GM21619 (cell line): ENCODE measurements around the gene VAMP2.
A peak's percentile ranks its signal among the peaks of the same experiment; 100 is the strongest.

Source experiments
- ATAC-seq: cut with Tn5 transposase; IDR thresholded peaks from one replicate; pipeline ENCODE4 v1.9.1; 2021; ENCODE audit not compliant: unreplicated experiment

VAMP2 gene

DNA sequence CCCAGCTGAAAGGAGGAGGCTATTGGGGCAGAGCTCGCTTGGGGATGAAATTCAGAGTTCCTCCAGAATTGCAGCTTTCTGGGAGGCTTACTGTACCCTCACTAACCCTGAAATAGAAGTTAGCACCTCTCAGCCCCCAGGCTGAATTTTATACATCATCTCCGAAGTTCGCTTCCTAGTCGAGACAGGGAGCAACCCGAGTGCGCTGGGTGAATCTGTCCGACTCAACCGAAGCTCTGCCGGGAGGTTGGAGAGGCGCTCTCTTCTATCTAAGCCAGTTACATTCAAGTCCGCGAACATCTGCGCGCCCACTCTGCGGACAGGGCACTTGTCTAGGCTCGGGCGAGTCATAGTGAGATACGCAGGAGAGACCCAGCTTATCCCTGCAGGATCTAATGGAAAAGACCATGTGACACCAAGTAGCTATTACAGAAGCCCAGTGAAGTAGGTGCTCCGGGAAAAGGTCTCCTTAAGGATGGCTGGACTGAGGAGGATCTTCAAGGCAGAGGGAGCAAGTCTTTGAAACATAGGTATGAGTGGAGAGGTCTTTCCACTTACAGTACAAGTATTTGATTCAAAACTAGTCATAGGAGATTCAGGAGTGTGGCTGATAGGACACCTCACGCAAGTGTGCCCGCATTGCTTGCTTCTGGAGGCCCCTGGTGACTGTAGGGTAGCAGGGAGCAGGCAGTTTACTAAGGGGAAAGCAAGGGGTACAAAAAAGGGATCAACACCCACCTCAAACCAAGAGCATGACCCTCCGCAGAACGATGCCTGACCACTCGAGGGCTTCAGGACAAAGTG is 38.2 kb downstream of the VAMP2 start:
- ATAC-seq = no peak

GRCh38 chr17:8123695-8124349 is 38.9 kb downstream of the VAMP2 start, which contains the start of gene HES7:
HES7 (minus strand) TSS chr17:8124106; CDS start chr17:8124084, 22 bp downstream.
- ATAC-seq = no peak

DNA sequence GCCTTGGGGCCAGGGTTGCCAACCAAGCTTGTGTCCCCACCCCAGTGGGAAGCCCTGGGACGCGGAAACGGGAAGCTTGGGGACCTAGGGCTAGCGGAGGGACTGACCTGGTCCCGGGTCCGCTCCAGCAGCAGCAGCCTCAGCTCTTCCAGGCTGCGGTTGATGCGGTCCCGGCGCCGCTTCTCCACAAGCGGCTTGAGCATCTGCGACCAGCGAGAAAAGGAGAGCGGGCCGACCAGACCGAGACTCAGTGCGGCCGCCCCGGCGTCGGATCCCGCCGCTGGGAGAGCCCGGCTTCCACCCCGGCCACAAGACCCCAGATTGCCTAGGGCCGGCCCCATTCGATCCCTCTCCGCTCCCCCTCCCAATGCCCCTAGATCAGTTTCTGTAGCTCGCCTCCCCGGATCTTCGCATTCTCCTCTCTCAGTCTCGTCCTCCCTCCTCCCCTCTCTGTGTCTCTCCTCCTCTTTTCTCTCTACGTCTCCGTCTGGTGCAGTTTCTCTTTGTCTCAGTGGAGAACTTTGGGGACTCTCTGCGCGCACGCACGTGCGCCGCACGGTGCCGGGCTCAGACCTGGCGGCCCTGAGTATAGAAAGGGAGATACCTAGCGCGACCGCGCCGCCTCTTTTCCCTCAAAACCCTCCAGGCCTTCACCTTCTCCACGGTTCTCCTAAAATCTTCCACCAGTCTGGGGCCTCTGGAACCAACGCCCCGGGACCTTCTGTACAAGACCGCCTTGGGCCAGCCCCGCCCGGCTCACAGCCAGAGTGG is 39.6 kb downstream of the VAMP2 start:
- ATAC-seq = no peak

DNA sequence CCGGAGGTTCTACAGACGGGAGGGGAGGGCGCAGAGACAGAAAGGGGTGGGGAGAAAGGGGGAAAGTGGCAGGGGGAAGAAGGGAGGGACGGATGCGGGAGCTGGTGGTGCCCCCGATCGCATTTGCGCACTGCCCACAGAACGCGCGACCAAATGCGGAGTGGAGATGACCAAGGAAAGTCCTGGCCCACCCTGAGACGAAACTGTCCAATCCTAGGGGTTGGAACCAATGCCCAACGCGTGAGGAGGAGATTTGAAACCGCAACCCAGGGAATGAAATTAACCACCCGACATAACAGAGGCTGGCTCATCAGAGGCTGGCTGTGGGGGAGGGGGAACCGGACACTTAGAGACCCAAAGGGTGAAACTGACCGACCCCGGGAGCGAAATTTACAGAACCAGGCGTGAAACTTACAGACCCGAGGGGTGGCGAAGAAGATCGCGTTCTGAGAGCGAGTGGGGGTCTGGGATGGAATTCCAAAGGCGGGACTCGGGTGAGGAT is 40.3 kb downstream of the VAMP2 start:
- no peak for ATAC-seq

GRCh38 chr17:8121681-8122421 is 40.9 kb downstream of the VAMP2 start:
- peak; percentile 18 for ATAC-seq

- no peak for ATAC-seq
Observed at GRCh38 chr17:8121407-8121680, 41.4 kb downstream of the VAMP2 start.

GRCh38 chr17:8120520-8121406 is 42.0 kb downstream of the VAMP2 start:
- no peak for ATAC-seq

DNA sequence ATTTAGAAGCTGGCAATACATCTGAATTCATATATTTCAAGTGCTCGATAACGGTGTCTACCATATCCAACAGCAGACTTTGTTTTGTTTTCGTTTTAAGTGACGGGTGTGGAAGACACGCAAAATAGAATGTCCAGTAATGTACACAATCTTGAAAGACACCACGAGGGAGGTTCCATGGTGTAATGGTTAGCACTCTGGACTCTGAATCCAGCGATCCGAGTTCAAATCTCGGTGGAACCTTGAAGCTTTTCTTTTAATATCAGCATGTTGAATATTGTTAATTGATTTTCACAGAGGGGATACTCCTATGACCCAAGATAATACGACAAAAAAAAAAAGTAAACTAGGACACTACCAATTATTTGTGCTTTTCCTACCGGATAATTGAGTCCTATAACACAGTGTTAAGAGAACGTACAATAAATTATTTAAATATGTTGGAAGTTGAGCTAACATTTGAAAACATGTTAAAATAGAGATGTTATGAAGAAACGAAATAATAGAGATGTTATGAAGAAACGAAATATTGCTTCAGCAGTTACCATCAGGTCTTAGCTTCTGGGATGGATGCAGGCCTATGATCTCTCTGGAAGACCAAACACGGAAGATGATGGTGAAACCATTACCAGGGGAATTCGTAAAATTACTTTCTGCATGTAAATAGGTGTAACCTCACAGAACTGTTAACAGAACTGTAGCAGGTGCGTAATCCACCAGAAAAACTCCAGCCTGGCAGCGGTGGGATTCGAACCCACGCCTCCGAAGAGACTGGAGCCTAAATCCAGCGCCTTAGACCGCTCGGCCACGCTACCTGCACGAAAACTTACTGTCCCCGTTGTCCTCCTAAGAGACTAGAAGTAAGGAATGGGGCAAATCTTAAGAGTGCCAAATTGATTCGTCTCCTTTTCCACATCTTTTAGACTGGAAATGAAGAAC is 42.9 kb downstream of the VAMP2 start:
- ATAC-seq = no peak

DNA sequence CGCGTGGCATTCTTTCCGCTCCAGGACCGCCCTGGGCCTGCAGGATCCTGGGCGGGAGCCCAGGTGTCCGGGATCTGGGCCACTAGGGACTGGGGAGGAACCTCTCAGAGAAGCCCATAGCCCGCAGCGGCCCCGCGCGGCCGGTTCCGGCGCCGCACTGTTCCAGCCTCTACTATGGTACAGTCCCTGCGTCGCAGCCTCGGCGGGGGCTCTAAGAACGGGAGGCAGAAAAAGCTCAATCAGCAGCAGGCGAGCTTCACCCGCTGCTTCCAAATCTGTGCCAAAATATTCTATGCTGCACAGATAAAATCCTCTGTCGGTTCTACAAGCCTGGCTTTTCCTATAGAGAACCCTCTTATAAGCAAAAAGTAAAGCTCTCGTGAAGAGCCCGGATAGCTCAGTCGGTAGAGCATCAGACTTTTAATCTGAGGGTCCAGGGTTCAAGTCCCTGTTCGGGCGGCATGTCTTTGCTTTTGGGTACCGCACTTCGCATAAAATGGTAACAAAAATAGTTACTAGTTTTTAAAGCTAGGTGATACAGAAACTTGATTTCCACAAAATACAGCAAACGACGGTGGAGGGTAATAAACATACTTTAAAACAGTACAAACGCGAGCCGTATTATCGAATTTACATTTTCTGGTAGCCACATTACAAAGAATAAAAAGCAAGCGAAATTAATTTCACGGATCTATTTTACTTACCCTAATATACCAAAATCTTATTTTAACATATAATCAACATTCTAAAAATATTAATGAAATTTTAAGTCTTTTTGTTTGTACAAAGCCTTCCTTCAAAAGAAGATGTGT is 43.8 kb downstream of the VAMP2 start:
- ATAC-seq = peak; percentile 28

DNA sequence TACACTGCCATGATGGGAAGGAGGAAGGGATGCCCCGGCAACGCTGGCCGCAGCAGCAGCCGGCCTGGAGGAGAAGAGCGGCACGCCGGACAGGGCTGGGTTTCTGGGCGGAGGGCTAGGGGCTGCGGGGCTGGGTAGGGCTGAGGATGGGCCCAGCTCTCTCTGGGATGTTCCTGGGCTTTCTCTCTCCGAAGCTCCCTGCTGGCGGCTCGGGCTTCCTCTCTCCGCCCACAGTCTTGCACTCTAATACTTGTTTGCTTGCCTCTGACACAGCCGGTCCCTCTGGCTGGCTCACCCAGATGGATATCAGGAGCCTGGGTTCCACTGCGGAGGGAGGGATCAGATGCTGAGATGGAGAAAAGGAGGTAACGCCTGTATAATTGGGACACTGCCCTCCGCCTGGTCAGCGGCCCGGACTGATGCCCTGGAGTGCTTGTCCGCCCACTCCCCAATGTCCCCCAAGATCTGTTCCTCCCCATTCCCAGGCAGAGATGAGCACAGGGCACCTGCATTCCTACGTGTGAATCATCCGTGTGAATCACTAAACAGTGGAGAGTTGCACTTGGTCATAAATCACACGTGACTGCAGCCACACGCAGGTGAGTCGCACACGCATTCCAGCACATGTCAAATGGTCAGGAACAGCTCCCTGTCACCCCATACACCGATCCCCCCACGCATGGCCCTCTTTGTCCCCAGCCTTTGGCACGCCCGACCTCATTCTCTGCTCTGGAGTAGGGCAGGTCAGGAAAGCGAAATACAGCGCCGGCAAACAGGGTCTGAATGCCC is 44.6 kb downstream of the VAMP2 start, which contains the start of gene ALOXE3:
ALOXE3 (minus strand) TSS at position 535 of the 789 bp plus-strand sequence; CDS start at position 11, 524 bp downstream.
- ATAC-seq = no peak

- ATAC-seq = no peak
Observed at GRCh38 chr17:8117367-8117979, 45.3 kb downstream of the VAMP2 start.

GRCh38 chr17:8116776-8117175 is 46.0 kb downstream of the VAMP2 start:
- no peak for ATAC-seq

- ATAC-seq = no peak
Observed at GRCh38 chr17:8110907-8111306, 51.8 kb downstream of the VAMP2 start.

- ATAC-seq = no peak
Observed at GRCh38 chr17:8110456-8110804, 52.3 kb downstream of the VAMP2 start.

- no peak for ATAC-seq
Observed at GRCh38 chr17:8109661-8110455, 52.9 kb downstream of the VAMP2 start.
